ENCODE data around the gene ATG10. TPM values are rescaled to one million over a fixed set of nuclear protein-coding genes. Genes with fewer than 3 reads are reported as not detected.

The ATG10 gene
- total and polyA plus RNA-seq, 11 donors: 2.7 to 10.7 (median 5.7) TPM

- peaks cover 0 to 26% (median 12%) of the 10 kb centered on the region in 12 donors for H3K4me1 ChIP-seq
- no peaks in the 10 kb centered on the region for H3K27me3 ChIP-seq
- TF ChIP-seq POLR2A (IDR thresholded peaks at IDR 0.05) (no peak), CTCF (IDR thresholded peaks at IDR 0.05) (peak; percentile 53 to 87 (median 76))
- H3K36me3 ChIP-seq: no peaks in the 10 kb centered on the region
- peak overlapping the region in 10 of 12 donors; percentile 5 to 55 (median 38) for H3K27ac ChIP-seq
- peak; percentile 98 to 100 (median 100) for ATAC-seq
- WGBS, 4 donors: 47 to 53% (median 51%) methylated on average over 3 of the region's 3 CpGs
- H3K4me3 ChIP-seq: no peak overlapping the region
- no peaks in the 10 kb centered on the region for H3K9me3 ChIP-seq
- intact Hi-C loops (cut with DNase I): loop anchor here (2.0 to 10.0 kb wide), 21 partner anchors 59 to 744 kb away; partner anchors contain the start of genes SSBP2 (in 4 of the 10) and ATG10 (in 2 of the 10)
- DNase-seq: peak in 4 of 5 donors; percentile 64 to 81 (median 78)
These were observed 194.1 kb downstream of the ATG10 start for GRCh38 chr5:82165740-82166530.

- DNase-seq (no peak), ATAC-seq (no peak)
- Histone ChIP-seq H3K4me1 (peaks cover 0 to 26% (median 12%) of the 10 kb centered on the region in 12 donors), H3K4me3 (no peak overlapping the region), H3K36me3 (no peaks in the 10 kb centered on the region), H3K9me3 (no peaks in the 10 kb centered on the region), H3K27me3 (no peaks in the 10 kb centered on the region), H3K27ac (no peak overlapping the region)
- no peak for TF ChIP-seq POLR2A (IDR thresholded peaks at IDR 0.05)
- no peak for TF ChIP-seq CTCF (IDR thresholded peaks at IDR 0.05)
- WGBS, 4 donors: 70 to 76% (median 74%) methylated on average over 3 of the region's 3 CpGs
- intact Hi-C loops (cut with DNase I): loop anchor here (2.0 to 10.0 kb wide), 17 partner anchors 60 to 745 kb away; partner anchors contain the start of genes SSBP2 (in 3 of the 10) and ATG10 (in 1 of the 10)
These were observed 195.6 kb downstream of the ATG10 start for GRCh38 chr5:82167372-82167935.

- Histone ChIP-seq H3K9me3 (no peaks in the 10 kb centered on the region), H3K27me3 (no peaks in the 10 kb centered on the region), H3K36me3 (no peaks in the 10 kb centered on the region), H3K4me3 (no peak overlapping the region), H3K27ac (no peak overlapping the region), H3K4me1 (peaks cover 0 to 26% (median 12%) of the 10 kb centered on the region in 12 donors)
- intact Hi-C loops (cut with DNase I): loop anchor here (5.0 to 10.0 kb wide), 14 partner anchors 61 to 746 kb away; partner anchors contain the start of genes SSBP2 (in 3 of the 10) and ATG10 (in 1 of the 10)
- DNase-seq (no peak), ATAC-seq (no peak)
- TF ChIP-seq CTCF (IDR thresholded peaks at IDR 0.05) (no peak), POLR2A (IDR thresholded peaks at IDR 0.05) (no peak)
These were observed 196.5 kb downstream of the ATG10 start for GRCh38 chr5:82168294-82168693.

- no peak for TF ChIP-seq CTCF (IDR thresholded peaks at IDR 0.05)
- TF ChIP-seq POLR2A (IDR thresholded peaks at IDR 0.05): no peak
- WGBS, 4 donors: 96 to 100% (median 97%) methylated on average over 1 of the region's 1 CpG
- Histone ChIP-seq H3K9me3 (no peaks in the 10 kb centered on the region), H3K4me1 (peaks cover 0 to 23% (median 9%) of the 10 kb centered on the region in 12 donors), H3K36me3 (no peaks in the 10 kb centered on the region), H3K27me3 (no peaks in the 10 kb centered on the region), H3K4me3 (no peak overlapping the region), H3K27ac (no peak overlapping the region)
- intact Hi-C loops (cut with DNase I): loop anchor here (5.0 to 10.0 kb wide), 17 partner anchors 52 to 1395 kb away; partner anchors contain the start of genes SSBP2 (in 3 of the 10) and ATG10 (in 1 of the 10)
- DNase-seq (no peak), ATAC-seq (no peak)
These were observed 198.1 kb downstream of the ATG10 start for GRCh38 chr5:82169892-82170291.

Measured in heart left ventricle (tissue), 16 donors.